Epithelial cell of proximal tubule (primary cell): ENCODE measurements around the gene PIKFYVE. TPM values are rescaled to one million over a fixed set of nuclear protein-coding genes. Genes with fewer than 3 reads are reported as not detected.

Experiments
- DNase-seq: peaks from one replicate; pipeline ENCODE4 v3.0.0-alpha.2; 2011; ENCODE audit warnings: low read depth
- H3K4me3 ChIP-seq: 2 replicates; pipeline ENCODE4 v1.5.1; 2011; ENCODE audit warnings: low read depth, mild to moderate bottlenecking, low read length
- total RNA-seq: library from RNA; depleted of rRNA; stranded (reverse); fragments of >200 nt; gene quantifications from 2 replicates; pipeline ENCODE4 v1.2.3, GENCODE V29; 2015
- TF ChIP-seq, protein P1 (sequence below): conservative IDR thresholded peaks from 2 replicates; pipeline ENCODE4 v1.5.1; 2012; ENCODE audit warnings: low read depth, mild to moderate bottlenecking, low read length

PIKFYVE gene
- total RNA-seq, 1 donor from 2014 or later, result 13.8 TPM

DNA sequence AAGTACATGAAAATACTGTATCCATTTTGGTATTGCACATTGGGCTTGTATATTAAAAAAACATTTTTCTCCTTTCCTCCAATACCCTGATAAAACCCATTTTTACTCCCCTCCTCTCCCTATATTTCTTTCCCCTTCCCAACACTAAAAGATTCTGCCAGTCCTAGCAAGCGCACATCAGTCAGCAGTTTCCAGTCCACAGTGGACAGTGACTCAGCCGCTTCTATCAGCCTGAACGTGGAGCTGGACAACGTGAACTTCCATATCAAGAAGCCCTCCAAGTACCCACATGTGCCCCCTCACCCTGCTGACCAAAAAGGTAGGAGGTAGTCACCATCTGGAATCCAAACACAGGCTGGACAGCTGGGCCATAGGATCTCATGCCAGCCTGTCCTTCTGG is 38.6 kb downstream of the PIKFYVE start:
- DNase-seq, result no peak
- TF ChIP-seq, protein P1, sequence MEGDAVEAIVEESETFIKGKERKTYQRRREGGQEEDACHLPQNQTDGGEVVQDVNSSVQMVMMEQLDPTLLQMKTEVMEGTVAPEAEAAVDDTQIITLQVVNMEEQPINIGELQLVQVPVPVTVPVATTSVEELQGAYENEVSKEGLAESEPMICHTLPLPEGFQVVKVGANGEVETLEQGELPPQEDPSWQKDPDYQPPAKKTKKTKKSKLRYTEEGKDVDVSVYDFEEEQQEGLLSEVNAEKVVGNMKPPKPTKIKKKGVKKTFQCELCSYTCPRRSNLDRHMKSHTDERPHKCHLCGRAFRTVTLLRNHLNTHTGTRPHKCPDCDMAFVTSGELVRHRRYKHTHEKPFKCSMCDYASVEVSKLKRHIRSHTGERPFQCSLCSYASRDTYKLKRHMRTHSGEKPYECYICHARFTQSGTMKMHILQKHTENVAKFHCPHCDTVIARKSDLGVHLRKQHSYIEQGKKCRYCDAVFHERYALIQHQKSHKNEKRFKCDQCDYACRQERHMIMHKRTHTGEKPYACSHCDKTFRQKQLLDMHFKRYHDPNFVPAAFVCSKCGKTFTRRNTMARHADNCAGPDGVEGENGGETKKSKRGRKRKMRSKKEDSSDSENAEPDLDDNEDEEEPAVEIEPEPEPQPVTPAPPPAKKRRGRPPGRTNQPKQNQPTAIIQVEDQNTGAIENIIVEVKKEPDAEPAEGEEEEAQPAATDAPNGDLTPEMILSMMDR, result no peak
- H3K4me3 ChIP-seq, result no peak overlapping the region

DNA sequence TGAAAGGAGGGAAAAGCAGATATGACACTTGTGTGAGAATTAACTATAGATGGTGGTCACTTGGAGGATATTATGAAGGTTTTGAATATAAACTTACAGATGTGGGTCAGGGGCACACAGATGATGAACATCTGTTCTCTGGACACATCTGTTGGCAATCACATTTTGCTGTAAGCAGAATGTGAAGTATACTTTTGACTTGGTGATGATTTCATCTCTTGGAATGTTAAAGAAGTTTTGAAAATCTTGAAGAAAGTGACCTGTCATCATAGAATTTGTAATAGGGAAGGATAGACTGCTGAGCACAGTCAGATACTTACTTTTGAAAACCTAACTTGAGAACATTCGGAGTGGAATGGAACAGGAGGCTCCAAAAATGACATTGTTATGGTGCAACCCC is 40.2 kb downstream of the PIKFYVE start:
- TF ChIP-seq, protein P1, result no peak
- no peak overlapping the region for H3K4me3 ChIP-seq
- no peak for DNase-seq

DNA sequence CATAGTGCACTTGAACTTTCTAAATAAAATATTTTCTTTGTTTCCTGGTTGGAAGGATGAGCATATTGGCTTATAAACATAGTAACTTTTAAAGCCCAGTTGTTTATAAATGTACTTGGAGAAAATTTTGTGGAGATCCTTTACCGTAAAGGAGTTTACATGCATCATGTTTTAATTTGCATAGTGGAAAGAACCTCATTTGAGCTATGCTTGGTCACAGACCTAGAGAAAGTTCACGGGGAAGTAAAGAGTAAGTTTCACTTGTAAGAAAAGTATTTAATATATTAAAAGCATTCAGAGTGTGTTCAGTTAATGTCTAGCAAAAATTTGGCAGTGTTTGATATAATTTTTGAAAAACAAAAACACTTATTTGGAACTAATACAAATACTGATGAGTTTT is 45.3 kb downstream of the PIKFYVE start:
- DNase-seq, result no peak

DNA sequence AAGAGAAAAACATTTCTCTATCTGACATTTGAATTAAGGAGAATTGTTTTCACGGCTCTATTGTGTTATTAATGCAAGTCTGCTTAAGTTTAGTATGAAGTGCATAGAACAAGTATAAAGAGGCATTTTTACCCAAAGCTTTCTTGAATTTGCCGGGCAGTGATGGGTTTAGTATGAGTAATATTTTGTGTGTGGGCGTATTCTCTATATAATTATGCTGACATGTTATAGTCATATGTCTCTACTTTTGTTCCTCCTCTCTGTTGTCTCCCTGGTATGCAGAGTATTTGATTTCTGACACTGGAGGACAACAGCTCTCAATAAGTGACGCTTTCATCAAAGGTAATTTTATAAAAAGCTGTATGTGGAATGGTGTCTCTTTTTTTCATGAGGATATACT is 45.9 kb downstream of the PIKFYVE start:
- no peak overlapping the region for H3K4me3 ChIP-seq
- DNase-seq, result no peak
- TF ChIP-seq, protein P1, result no peak

More for the DNA sequence above, 45.3 kb downstream of the PIKFYVE start:
- H3K4me3 ChIP-seq, result no peak overlapping the region
- TF ChIP-seq, protein P1, result no peak

DNA sequence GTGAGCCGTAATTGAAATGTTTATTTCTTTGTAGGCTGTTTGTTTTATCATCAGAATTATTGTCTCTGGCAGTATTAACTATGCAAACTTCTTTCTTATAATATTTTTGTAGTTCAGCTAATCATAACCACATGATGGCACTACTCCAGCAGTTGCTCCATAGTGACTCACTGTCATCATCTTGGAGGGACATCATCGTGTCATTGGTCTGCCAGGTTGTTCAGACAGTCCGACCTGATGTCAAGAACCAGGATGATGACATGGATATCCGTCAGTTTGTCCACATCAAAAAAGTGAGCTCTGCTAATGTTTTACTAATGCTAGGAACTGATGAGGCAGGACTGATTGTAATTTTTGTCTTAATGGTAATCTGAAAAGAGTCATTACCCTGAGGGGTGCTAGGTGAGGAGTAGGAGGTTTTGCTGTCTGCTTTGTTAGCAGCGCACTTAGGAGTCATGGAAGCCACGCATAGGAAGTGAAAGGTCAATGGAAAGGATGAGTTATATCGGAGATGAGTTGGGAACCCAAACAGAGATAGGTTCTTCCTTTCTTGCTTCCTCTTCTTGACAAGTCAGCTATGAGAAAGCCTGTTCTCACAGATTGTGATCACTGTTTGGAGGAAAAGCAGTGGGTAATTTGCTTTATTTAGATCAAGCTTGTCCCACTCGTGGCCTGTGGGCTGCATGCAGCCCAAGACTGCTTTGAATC is 49.2 kb downstream of the PIKFYVE start:
- TF ChIP-seq, protein P1, result no peak
- H3K4me3 ChIP-seq, result no peak overlapping the region
- no peak for DNase-seq

DNA sequence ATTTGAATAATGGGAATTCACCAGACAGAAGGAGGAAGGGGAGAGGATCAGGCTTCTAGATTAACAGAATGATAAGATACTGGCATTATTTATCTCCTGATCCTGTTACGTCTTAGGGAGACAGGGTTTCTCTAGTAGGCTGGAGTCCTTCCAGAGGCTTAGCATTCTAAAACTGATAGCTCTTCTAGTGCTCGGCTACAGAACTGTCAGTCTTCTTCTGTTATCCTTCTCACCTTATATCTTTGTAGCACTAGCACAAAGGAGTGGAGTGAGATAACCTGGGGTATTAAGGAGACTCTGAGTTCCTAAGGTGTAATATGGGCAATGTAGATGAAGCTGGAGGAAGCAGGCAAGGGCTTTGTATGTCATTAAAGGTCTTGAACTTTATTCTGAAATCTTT is 52.1 kb downstream of the PIKFYVE start:
- H3K4me3 ChIP-seq, result no peak overlapping the region
- TF ChIP-seq, protein P1, result no peak
- DNase-seq, result no peak

DNA sequence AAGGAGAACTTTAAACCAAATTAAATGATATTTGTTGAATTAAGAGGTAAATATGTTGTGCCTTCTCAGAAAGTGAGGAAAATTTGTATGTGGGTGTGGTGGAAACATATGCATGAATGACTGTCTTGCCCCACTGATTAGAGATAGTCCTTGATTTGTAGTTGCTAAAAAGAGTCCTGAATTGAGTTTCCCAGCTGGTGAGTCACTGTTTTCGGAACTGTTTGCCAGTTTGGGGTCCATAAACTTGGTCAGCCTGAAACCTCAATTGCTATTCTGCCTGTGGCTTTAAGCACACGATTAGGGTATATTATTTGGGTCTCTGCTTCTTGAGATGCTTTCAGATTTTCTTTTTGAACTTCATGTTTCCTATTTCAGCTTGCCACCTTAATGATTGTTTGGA is 53.3 kb downstream of the PIKFYVE start:
- TF ChIP-seq, protein P1, result no peak
- DNase-seq, result no peak
- H3K4me3 ChIP-seq, result no peak overlapping the region
